ENCODE results near the gene TFF1. TPM values are rescaled to one million over a fixed set of nuclear protein-coding genes. Genes with fewer than 3 reads are reported as not detected.

Gene TFF1
- total RNA-seq: not detected
- 2.4 TPM for polyA plus RNA-seq
- long read RNA-seq, donor 1: 0 reads
- long read RNA-seq, donor 2: 0 reads
- long read RNA-seq, donor 3: 0 reads
- long read RNA-seq, donor 4: 0 reads
- long read RNA-seq, donor 5: 0 reads
- long read RNA-seq, donor 6: 0 reads
- long read RNA-seq, donor 7: 0 reads
- long read RNA-seq, donor 8: 0 reads
- long read RNA-seq, donor 9: 0 reads
- long read RNA-seq, donor 10, partial matches to known transcripts: 0 of 2 reads
- long read RNA-seq, donor 10, other reads (novel, unspliced or antisense): 0 of 2 reads

- Histone ChIP-seq H3K9me3 (ENCODE audit: control insufficient read depth in 2 of 2, insufficient read depth in 1 of 2, low read length in 1 of 2) (peaks cover 0 to 3% of the 10 kb centered on the region in 2 donors), H3K27ac (ENCODE audit: low read depth in 1 of 2, low read length in 1 of 2) (no peak within 1 kb of the TSS), H3K27me3 (ENCODE audit: control insufficient read depth in 2 of 2, insufficient read depth in 1 of 2, low read length in 1 of 2) (peaks cover 0 to 15% of the 10 kb centered on the region in 2 donors), H3K4me3 (ENCODE audit: low read length in 2 of 2) (no peak within 1 kb of the TSS), H3K4me1 (ENCODE audit: control insufficient read depth in 2 of 2, insufficient read depth in 2 of 2, low read length in 2 of 2) (peaks cover 0 to 28% of the 10 kb centered on the region in 2 donors), H3K36me3 (ENCODE audit: control insufficient read depth in 2 of 2, insufficient read depth in 2 of 2, low read length in 1 of 2) (no peaks in the 10 kb centered on the region)
- DNase-seq (ENCODE audit: low read depth in 6 of 9, low spot score in 9 of 9): no peak
- 92% methylated on average over 19 of the region's 19 CpGs for WGBS
These were observed at the start of gene TFF1 for GRCh38 chr21:42366292-42367010. Gene TFF1 (minus strand): TSS chr21:42366535. CDS start chr21:42366495, 40 bp downstream.

- Histone ChIP-seq H3K4me3 (ENCODE audit: low read length in 2 of 2) (no peak overlapping the region), H3K4me1 (ENCODE audit: control insufficient read depth in 2 of 2, insufficient read depth in 2 of 2, low read length in 2 of 2) (peaks cover 0 to 39% of the 10 kb centered on the region in 2 donors), H3K36me3 (ENCODE audit: control insufficient read depth in 2 of 2, insufficient read depth in 2 of 2, low read length in 1 of 2) (peaks cover 94 to 97% of the 10 kb centered on the region in 2 donors), H3K27me3 (ENCODE audit: control insufficient read depth in 2 of 2, insufficient read depth in 1 of 2, low read length in 1 of 2) (no peaks in the 10 kb centered on the region), H3K27ac (ENCODE audit: low read depth in 1 of 2, low read length in 1 of 2) (peak overlapping the region; percentile 31 to 56), H3K9me3 (ENCODE audit: control insufficient read depth in 2 of 2, insufficient read depth in 1 of 2, low read length in 1 of 2) (peaks cover 0 to 3% of the 10 kb centered on the region in 2 donors)
- DNase-seq (ENCODE audit: low read depth in 6 of 9, low spot score in 9 of 9): peak in 3 of 9 donors; percentile 51 to 76 (median 54)
- WGBS: 72% methylated on average over 27 of the region's 27 CpGs
These were observed 48.8 kb upstream of the TFF1 start for GRCh38 chr21:42414928-42415769.

GRCh38 chr21:42414553-42414927 lies 48.2 kb upstream of the TFF1 start:
- Histone ChIP-seq H3K9me3 (ENCODE audit: control insufficient read depth in 2 of 2, insufficient read depth in 1 of 2, low read length in 1 of 2) (peaks cover 0 to 3% of the 10 kb centered on the region in 2 donors), H3K4me1 (ENCODE audit: control insufficient read depth in 2 of 2, insufficient read depth in 2 of 2, low read length in 2 of 2) (peaks cover 0 to 37% of the 10 kb centered on the region in 2 donors), H3K27me3 (ENCODE audit: control insufficient read depth in 2 of 2, insufficient read depth in 1 of 2, low read length in 1 of 2) (no peaks in the 10 kb centered on the region), H3K4me3 (ENCODE audit: low read length in 2 of 2) (no peak overlapping the region), H3K36me3 (ENCODE audit: control insufficient read depth in 2 of 2, insufficient read depth in 2 of 2, low read length in 1 of 2) (peaks cover 97% of the 10 kb centered on the region in 2 donors), H3K27ac (ENCODE audit: low read depth in 1 of 2, low read length in 1 of 2) (peak overlapping the region in 1 of 2 donors; percentile 56)
- 97% methylated on average over 8 of the region's 8 CpGs for WGBS
- DNase-seq (ENCODE audit: low read depth in 6 of 9, low spot score in 9 of 9): no peak

- peaks cover 0 to 3% of the 10 kb centered on the region in 2 donors for H3K9me3 ChIP-seq (ENCODE audit: control insufficient read depth in 2 of 2, insufficient read depth in 1 of 2, low read length in 1 of 2)
- H3K4me1 ChIP-seq (ENCODE audit: control insufficient read depth in 2 of 2, insufficient read depth in 2 of 2, low read length in 2 of 2): peaks cover 0 to 37% of the 10 kb centered on the region in 2 donors
- peaks cover 97% of the 10 kb centered on the region in 2 donors for H3K36me3 ChIP-seq (ENCODE audit: control insufficient read depth in 2 of 2, insufficient read depth in 2 of 2, low read length in 1 of 2)
- no peak overlapping the region for H3K27ac ChIP-seq (ENCODE audit: low read depth in 1 of 2, low read length in 1 of 2)
- H3K4me3 ChIP-seq (ENCODE audit: low read length in 2 of 2): no peak overlapping the region
- 98% methylated on average over 8 of the region's 8 CpGs for WGBS
- H3K27me3 ChIP-seq (ENCODE audit: control insufficient read depth in 2 of 2, insufficient read depth in 1 of 2, low read length in 1 of 2): no peaks in the 10 kb centered on the region
- DNase-seq (ENCODE audit: low read depth in 6 of 9, low spot score in 9 of 9): no peak
These were observed 47.7 kb upstream of the TFF1 start for GRCh38 chr21:42414066-42414465.

GRCh38 chr21:42413500-42413899 lies 47.2 kb upstream of the TFF1 start:
- Histone ChIP-seq H3K4me3 (ENCODE audit: low read length in 2 of 2) (no peak overlapping the region), H3K27ac (ENCODE audit: low read depth in 1 of 2, low read length in 1 of 2) (no peak overlapping the region), H3K36me3 (ENCODE audit: control insufficient read depth in 2 of 2, insufficient read depth in 2 of 2, low read length in 1 of 2) (peaks cover 95% of the 10 kb centered on the region in 2 donors), H3K4me1 (ENCODE audit: control insufficient read depth in 2 of 2, insufficient read depth in 2 of 2, low read length in 2 of 2) (peaks cover 0 to 37% of the 10 kb centered on the region in 2 donors), H3K27me3 (ENCODE audit: control insufficient read depth in 2 of 2, insufficient read depth in 1 of 2, low read length in 1 of 2) (no peaks in the 10 kb centered on the region), H3K9me3 (ENCODE audit: control insufficient read depth in 2 of 2, insufficient read depth in 1 of 2, low read length in 1 of 2) (peaks cover 0 to 3% of the 10 kb centered on the region in 2 donors)
- 94% methylated on average over 4 of the region's 4 CpGs for WGBS
- no peak for DNase-seq (ENCODE audit: low read depth in 6 of 9, low spot score in 9 of 9)

GRCh38 chr21:42413093-42413492 lies 46.8 kb upstream of the TFF1 start:
- 97% methylated on average over 14 of the region's 14 CpGs for WGBS
- H3K27me3 ChIP-seq (ENCODE audit: control insufficient read depth in 2 of 2, insufficient read depth in 1 of 2, low read length in 1 of 2): no peaks in the 10 kb centered on the region
- H3K27ac ChIP-seq (ENCODE audit: low read depth in 1 of 2, low read length in 1 of 2): no peak overlapping the region
- H3K4me3 ChIP-seq (ENCODE audit: low read length in 2 of 2): no peak overlapping the region
- H3K9me3 ChIP-seq (ENCODE audit: control insufficient read depth in 2 of 2, insufficient read depth in 1 of 2, low read length in 1 of 2): no peaks in the 10 kb centered on the region
- peaks cover 91 to 95% of the 10 kb centered on the region in 2 donors for H3K36me3 ChIP-seq (ENCODE audit: control insufficient read depth in 2 of 2, insufficient read depth in 2 of 2, low read length in 1 of 2)
- H3K4me1 ChIP-seq (ENCODE audit: control insufficient read depth in 2 of 2, insufficient read depth in 2 of 2, low read length in 2 of 2): peaks cover 0 to 37% of the 10 kb centered on the region in 2 donors
- DNase-seq (ENCODE audit: low read depth in 6 of 9, low spot score in 9 of 9): no peak

- DNase-seq (ENCODE audit: low read depth in 6 of 9, low spot score in 9 of 9): no peak
- Histone ChIP-seq H3K36me3 (ENCODE audit: control insufficient read depth in 2 of 2, insufficient read depth in 2 of 2, low read length in 1 of 2) (peaks cover 87 to 97% of the 10 kb centered on the region in 2 donors), H3K4me1 (ENCODE audit: control insufficient read depth in 2 of 2, insufficient read depth in 2 of 2, low read length in 2 of 2) (peaks cover 2 to 41% of the 10 kb centered on the region in 2 donors), H3K27ac (ENCODE audit: low read depth in 1 of 2, low read length in 1 of 2) (no peak overlapping the region), H3K9me3 (ENCODE audit: control insufficient read depth in 2 of 2, insufficient read depth in 1 of 2, low read length in 1 of 2) (no peaks in the 10 kb centered on the region), H3K4me3 (ENCODE audit: low read length in 2 of 2) (no peak overlapping the region), H3K27me3 (ENCODE audit: control insufficient read depth in 2 of 2, insufficient read depth in 1 of 2, low read length in 1 of 2) (no peaks in the 10 kb centered on the region)
- WGBS: 96% methylated on average over 5 of the region's 5 CpGs
These were observed 46.2 kb upstream of the TFF1 start for GRCh38 chr21:42412636-42412933.

GRCh38 chr21:42411891-42412635 lies 45.7 kb upstream of the TFF1 start:
- Histone ChIP-seq H3K4me1 (ENCODE audit: control insufficient read depth in 2 of 2, insufficient read depth in 2 of 2, low read length in 2 of 2) (peaks cover 3 to 46% of the 10 kb centered on the region in 2 donors), H3K9me3 (ENCODE audit: control insufficient read depth in 2 of 2, insufficient read depth in 1 of 2, low read length in 1 of 2) (no peaks in the 10 kb centered on the region), H3K27me3 (ENCODE audit: control insufficient read depth in 2 of 2, insufficient read depth in 1 of 2, low read length in 1 of 2) (no peaks in the 10 kb centered on the region), H3K27ac (ENCODE audit: low read depth in 1 of 2, low read length in 1 of 2) (no peak overlapping the region), H3K36me3 (ENCODE audit: control insufficient read depth in 2 of 2, insufficient read depth in 2 of 2, low read length in 1 of 2) (peaks cover 88 to 97% of the 10 kb centered on the region in 2 donors), H3K4me3 (ENCODE audit: low read length in 2 of 2) (no peak overlapping the region)
- WGBS: 92% methylated on average over 21 of the region's 21 CpGs
- no peak for DNase-seq (ENCODE audit: low read depth in 6 of 9, low spot score in 9 of 9)
